CD4-positive, alpha-beta T cell treated with Interferon alpha-2 for 1 hour (primary cell): Measurements from ENCODE around the gene PCNP.
"Not testable (repeated sequence)": the region's sequence is repeated elsewhere in the genome, so short reads cannot be mapped to it uniquely, and the experiment has no call there.

Experiments
- DNase-seq, 2 donors: peaks; one replicate each; pipeline ENCODE4 v3.0.0-alpha.2; 2020 to 2022

Gene PCNP

DNA sequence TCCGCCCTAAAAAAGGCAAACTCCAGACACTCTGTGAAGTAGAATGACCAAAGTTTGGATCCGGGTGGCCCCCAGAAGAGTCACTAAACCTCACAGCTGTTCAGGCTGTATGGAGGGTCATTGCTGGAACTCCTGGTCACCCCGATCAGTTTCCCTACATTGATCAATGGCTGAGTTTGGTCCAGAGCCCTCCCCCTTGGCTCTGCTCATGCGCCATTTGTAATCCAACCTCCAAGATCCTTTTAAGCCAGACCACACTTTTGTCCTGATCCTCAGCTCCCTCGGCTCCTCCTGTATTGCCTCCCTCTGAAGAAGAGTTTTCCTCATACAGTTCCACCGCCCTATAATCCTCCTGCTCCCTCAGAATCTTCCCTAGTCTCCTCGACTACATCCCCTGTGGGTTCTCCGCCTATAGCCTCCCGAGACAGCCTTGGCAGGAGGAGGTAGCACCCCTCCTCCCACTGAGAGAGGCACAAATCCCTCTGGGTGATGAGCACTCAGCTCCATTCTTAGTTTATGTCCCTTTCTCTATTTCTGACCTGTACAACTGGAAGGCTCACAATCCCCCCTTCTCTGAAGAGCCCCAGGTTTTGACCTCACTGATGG, 60.7 kb downstream of the PCNP start:
- no peak for DNase-seq

DNA sequence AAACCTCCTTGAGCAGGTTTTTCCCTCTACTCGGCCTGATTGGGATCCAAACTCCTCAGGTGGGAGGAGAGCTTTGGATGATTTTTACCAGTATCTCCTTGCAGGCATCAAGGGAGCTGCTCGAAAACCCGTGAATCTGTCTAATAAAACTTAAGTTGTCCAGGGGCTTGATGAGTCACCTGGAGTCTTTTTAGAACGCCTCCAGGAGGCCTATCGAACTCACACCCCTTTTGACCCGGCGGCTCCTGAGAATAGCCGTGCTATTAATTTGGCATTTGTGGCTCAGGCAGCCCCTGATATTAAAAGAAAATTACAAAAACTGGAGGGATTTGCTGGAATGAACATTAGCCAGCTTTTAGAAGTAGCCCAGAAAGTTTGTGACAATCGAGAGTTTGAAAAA, 61.4 kb downstream of the PCNP start:
- no peak for DNase-seq

DNA sequence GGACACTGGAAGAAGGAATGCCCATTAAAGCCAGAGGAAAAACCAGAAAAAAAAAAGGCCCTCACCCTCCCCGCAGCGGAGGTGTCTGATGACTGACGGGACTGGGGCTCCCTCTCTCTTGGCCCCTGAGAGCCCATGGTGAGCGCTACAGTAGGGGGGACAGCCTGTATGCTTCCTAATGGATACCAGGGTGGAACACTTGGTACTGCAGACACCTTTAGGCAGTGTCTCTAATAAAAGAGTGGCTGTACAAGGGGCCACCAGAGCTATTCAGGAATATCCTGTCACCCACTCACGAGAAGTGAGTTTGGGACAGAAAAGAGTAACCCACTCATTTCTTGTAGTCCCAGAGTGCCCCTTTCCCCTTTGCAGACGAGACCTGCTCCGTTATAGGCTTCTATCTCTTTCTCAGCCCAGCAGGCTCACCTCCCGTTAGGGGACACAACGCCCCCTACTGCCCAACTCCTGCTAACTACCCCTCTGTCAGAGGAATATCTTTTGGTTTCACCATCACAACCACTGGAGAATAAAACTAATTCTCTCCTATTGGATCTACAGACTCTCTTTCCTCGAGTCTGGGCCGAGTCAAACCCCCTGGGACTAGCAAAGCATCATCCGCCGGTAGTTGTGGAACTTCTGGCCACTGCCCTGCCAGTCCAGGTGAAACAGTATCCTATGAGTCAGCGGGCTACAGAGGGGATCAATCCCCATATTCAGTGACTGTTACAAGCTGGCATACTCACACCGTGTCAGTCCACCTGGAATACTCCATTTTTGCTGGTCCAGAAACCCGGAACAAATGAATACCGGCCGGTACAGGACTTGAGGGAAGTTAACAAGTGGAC, 62.2 kb downstream of the PCNP start:
- peak; percentile 55 to 73 for DNase-seq

DNA sequence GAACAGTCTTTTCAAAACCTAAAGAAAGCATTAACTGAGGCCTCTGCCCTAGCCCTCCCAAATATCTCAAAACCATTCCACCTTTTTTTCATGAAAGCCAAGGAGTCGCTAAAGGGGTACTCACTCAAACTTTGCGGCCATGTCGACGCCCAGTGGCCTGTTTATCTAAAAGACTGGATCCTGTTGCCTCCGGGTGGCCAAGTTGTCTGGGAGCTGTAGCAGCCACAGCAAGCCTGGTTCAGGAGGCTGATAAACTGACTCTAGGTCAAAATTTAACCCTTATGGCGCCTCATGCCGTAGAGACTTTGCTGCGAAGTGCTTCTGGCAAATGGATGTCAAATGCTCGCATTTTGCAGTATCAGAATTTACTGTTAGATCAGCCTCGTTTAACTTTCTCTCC, 63.5 kb downstream of the PCNP start:
- no peak for DNase-seq

DNA sequence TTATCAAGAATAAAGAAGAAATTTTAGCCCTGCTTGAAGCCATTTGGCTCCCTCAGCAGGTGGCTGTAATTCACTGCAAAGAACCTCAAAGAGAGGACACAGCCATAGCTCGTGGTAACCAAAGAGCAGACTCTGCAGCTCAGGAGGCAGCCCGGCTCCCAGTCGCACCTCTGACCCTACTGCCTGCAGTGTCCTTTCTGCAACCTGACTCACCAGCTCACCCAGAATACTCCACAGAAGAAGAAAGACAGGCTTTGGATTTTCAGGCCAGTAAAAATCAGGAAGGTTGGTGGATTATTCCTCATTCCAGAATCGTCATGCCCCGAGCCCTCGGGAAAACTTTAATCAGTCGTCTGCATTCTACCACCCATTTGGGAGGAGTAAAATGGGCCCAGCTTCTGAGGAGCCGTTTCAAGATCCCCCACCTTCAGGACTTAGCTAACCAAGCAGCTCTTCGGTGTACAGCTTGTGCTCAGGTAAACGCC, 64.3 kb downstream of the PCNP start:
- DNase-seq: no peak

DNA sequence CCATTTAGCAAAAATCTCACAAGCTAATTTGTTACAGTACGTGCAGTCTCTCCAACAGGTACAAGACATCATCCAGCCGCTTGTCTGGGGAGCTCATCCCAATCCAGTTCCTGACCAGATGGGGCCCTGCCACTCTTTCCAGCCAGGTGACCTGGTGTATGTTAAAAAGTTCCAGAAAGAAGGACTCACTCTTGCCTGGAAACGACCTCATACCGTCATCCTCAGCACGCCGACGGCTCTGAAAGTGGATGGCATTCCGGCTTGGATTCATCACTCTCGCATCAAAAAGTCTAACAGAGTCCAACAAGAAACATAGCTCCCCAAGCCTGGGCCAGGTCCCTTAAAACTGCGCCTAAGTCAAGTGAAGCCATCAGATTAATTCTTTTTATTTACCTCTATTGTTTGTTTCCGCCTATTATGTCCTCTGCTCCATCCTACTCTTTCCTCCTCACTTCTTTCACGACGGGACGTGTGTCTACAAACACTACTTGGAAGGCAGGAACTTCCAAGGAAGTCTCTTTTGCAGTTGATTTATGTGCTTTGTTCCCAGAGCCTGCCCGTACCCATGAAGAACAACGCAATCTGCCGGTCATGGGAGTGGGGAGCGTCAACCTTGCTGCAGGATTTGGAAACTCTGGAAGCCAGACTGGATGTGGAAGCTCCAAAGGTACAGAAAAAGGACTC, 65.4 kb downstream of the PCNP start:
- DNase-seq: no peak

DNA sequence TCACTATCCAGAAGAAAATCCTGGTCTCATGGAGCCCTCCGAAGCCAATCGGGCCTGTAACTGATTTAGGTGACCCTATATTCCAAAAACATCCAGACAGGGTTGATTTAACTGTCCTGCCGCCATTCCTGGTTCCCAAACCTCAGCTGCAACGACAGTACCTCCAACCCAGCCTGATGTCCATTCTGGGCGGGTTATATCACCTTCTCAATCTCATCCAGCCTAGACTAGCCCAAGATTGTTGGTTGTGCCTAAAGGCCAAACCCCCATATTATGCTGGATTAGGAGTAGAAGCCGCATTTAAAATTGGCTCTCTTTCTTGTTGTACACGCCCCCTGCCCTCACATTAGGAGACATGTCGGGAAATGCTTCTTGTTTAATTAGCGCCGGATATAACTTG, 66.3 kb downstream of the PCNP start:
- DNase-seq: no peak

DNA sequence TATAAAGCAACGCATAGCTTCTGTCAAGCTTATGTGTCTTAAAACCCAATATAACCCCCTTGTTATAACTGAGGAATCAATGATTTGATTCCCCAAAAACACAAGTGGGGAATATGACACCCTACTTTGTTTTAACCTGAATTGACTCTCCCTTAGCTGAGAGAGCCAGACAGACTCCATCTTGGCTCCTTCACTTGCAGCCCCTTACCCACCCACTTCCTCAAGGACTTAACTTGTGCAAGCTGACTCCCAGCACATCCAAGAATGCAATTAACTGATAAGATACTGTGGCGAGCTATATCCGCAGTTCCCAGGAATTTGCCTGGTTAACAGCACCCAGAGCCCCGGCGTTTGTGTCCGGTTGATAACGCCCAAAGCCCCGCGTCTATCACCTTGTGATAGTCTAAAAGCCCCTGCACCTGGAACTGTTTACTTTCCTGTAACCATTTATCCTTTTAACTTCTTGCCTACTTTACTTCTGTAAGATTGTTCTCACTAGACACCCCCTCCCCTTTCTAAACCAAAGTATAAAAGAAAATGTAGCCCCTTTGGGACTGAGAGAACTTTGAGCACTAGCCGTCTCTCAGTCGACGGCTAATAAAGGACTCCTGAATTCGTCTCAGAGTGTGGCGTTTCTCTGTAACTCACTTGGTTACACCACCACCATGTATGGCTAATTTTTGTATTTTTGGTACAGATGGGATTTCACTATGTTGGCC, 67.6 kb downstream of the PCNP start:
- DNase-seq: not testable (repeated sequence)

DNA sequence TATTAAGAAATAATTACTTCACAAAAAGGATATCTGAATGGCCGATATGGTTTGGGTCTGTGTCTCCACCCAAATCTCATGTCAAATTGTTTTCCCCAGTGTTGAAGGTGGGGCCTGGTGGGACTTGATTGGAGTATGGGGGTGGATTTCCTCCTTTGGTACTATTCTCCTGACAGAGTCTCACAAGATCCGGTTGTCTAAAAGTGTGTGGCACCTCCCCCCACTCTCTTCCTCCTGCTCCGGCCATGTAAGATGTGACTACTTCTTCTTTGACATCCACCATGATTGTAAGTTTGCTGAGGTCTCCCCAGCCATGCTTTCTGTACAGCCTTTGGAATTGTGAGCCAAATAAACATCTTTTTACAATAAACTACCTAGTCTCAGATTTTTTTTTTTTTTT, 68.5 kb downstream of the PCNP start:
- DNase-seq: no peak

DNA sequence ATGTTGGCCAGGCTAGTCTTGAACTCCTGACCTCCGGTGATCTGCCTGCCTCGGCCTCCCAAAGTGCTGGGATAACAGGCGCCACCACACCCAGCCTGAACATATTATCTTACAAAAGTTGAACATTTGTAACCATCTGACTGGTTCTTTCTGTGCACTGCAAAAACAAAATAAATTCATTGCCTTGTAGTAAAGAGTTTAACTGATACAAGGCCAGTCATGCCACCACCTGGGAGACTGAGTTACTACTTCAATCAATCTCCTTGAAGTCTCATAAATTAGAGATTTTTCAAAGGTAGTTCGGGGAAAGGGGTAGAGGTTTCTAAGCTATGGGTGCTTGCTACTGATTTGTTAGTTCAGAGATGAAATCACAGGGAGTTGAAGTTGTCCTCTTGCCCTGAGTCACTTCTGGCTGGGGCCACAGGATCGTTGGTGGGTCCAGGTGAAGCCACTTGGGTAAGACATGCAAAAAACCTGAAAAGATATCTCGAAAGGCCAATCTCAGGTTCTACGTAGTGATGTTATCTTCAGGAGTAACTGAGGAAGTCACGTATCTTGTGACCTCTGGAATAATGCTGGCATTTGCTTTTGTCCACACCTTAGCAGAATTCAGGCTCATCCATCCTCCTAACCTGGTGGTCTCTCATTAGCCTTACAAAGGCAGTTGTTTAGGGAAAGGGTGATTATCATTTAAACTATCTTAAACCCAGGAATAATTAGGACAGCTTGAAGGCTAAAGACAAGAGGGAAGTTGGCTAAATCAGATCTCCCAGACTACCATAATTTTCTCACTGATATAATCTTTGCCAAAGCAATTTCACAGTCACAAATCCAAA, 69.2 kb downstream of the PCNP start:
- DNase-seq: no peak
